Heart right ventricle (tissue), 16 donors: ENCODE data around the gene IL1RAPL2. TPM values are rescaled to one million over a fixed set of nuclear protein-coding genes. Genes with fewer than 3 reads are reported as not detected.

ENCODE experiments used
- ATAC-seq, 8 donors: fragments of 200-7000 bp; cut with Tn5 transposase; one replicate each; pipeline ENCODE4 v1.9.1; 2020; ENCODE audit warnings: mild to moderate bottlenecking in 8 of 8, moderate library complexity in 8 of 8, moderate number of reproducible peaks in 1 of 8
- DNase-seq, 2 donors: peaks; one replicate each; pipeline ENCODE4 v3.0.0-alpha.2; 2020
- H3K27ac ChIP-seq, 10 donors: fragments of 200-600 bp; sonication (generic) in 2 of 10; one replicate each; pipeline versions ENCODE4 v1.5.0 to v1.8.0; 2020 to 2022; ENCODE audit warnings: mild to moderate bottlenecking in 3 of 10
- H3K27me3 ChIP-seq, 7 donors: fragments of 200-600 bp; one replicate each; pipeline ENCODE4 v1.8.0; 2021 to 2022; ENCODE audit warnings: mild to moderate bottlenecking in 2 of 7
- H3K36me3 ChIP-seq, 9 donors: fragments of 200-600 bp; sonication (generic) in 1 of 9; one replicate each; pipeline versions ENCODE4 v1.5.0 to v1.8.0; 2020 to 2022; ENCODE audit warnings: mild to moderate bottlenecking in 2 of 9
- H3K4me1 ChIP-seq, 9 donors: fragments of 200-600 bp; sonication (generic) in 1 of 9; one replicate each; pipeline versions ENCODE4 v1.5.0 to v1.8.0; 2020 to 2022; ENCODE audit warnings: mild to moderate bottlenecking in 4 of 9
- H3K4me3 ChIP-seq, 10 donors: fragments of 200-600 bp; sonication (generic) in 2 of 10; one replicate each; pipeline versions ENCODE4 v1.5.0 to v1.8.0; 2020 to 2022; ENCODE audit warnings: mild to moderate bottlenecking in 7 of 10, moderate library complexity in 2 of 10
- H3K9me3 ChIP-seq, 11 donors: fragments of 200-600 bp in 10 of 11; sonication (generic) in 2 of 11; one replicate each; pipeline versions ENCODE4 v1.5.0 to v1.8.0; 2013 to 2022; ENCODE audit warnings: mild to moderate bottlenecking in 2 of 11, control low read depth in 1 of 11, moderate library complexity in 1 of 11
- WGBS, 2 donors: extraction: QIAGEN DNeasy Blood & Tissue Kit; methylation state at CpG; one replicate each; pipeline ENCODE4 v1.1.7; 2013; ENCODE audit warnings: inconsistent platforms in 1 of 2; 5-methylcytosine and 5-hydroxymethylcytosine counted together
- intact Hi-C, 10 donors: fragments of 100-400 bp; cut with DNase I; formaldehyde crosslinking; loops; one replicate each; pipeline versions ENCODE4 v1.11.1 to v1.14.2; 2022
- polyA plus RNA-seq, 2 donors: library from polyadenylated mRNA; stranded (reverse); fragments of 200-250 nt; gene quantifications; one replicate each; pipeline ENCODE4 v1.2.3, GENCODE V29; 2013
- total RNA-seq, 10 donors: library from RNA; stranded (reverse); fragmentation: NEBNext Ultra II Directional in 3 of 10; extraction: Animal tissue kit (Norgen Biotek cat#: 25700) in 3 of 10; gene quantifications; one replicate each; pipeline versions ENCODE4 v1.2.1 to v1.2.4, GENCODE V29; 2021 to 2023
- TF ChIP-seq, protein P1 (sequence below), 9 donors: fragments of 200-600 bp; sonication (generic) in 2 of 9; IDR thresholded peaks; one replicate each; pipeline versions ENCODE4 v1.5.0 to v1.8.0; 2021 to 2022; ENCODE audit warnings: antibody characterized with exemption in 9 of 9, mild to moderate bottlenecking in 5 of 9, moderate library complexity in 1 of 9
- donor health status: Arrhythmogenic right ventricular cardiomyopathy.
- donor health status: ischemic (EF 13 %, LVEDD 7.1; RV severe dilation, severe dysfunction).
- donor health status: healthy with polysubstance abuse.
- donor health status: DM: no; HTN: yes; CAD: no.
- donor health status: DM: no; HTN: no; CAD: no.
- donor health status: ischemic (EF 25% LVEDD 6.9; RV normal size, moderate dysfunction).
- donor health status: ischemic (EF 25% LVEDD 5.7; RV mildly dilated, moderate dysfunction).
- donor health status: healthy.
- donor health status: DM: yes; HTN: yes; CAD: no.
- donor health status: Ischemic cardiomyopathy.
- donor health status: ischemic (EF 35%, LVEDD 5.7; RV mildly dilated, moderate dysfunction).
- donor health status: nonischemic (EF 11% LVEDD 7.7; RV severe dilation, severe dysfunction).
- donor health status: DM: yes; HTN: yes; CAD: no.
- donor health status: PGD.
- donor health status: ischemic (EF 29% LVEDD 5.4; RV normal size, mild dysfunction).
- donor health status: nonischemic (EF 23%, LVEDD 6.1; RV moderate dilation, normal function).

The IL1RAPL2 gene
- total and polyA plus RNA-seq, 12 donors, result 0.01 TPM; not detected in 11

- no peaks in the 10 kb centered on the region for H3K36me3 ChIP-seq
Observed at GRCh38 chrX:104647084-104647483, 81.1 kb downstream of the IL1RAPL2 start.

GRCh38 chrX:104659005-104659744 is 93.2 kb downstream of the IL1RAPL2 start:
- TF ChIP-seq, protein P1, sequence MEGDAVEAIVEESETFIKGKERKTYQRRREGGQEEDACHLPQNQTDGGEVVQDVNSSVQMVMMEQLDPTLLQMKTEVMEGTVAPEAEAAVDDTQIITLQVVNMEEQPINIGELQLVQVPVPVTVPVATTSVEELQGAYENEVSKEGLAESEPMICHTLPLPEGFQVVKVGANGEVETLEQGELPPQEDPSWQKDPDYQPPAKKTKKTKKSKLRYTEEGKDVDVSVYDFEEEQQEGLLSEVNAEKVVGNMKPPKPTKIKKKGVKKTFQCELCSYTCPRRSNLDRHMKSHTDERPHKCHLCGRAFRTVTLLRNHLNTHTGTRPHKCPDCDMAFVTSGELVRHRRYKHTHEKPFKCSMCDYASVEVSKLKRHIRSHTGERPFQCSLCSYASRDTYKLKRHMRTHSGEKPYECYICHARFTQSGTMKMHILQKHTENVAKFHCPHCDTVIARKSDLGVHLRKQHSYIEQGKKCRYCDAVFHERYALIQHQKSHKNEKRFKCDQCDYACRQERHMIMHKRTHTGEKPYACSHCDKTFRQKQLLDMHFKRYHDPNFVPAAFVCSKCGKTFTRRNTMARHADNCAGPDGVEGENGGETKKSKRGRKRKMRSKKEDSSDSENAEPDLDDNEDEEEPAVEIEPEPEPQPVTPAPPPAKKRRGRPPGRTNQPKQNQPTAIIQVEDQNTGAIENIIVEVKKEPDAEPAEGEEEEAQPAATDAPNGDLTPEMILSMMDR (IDR thresholded peaks at IDR 0.05), result no peak
- Histone ChIP-seq H3K27ac (no peak overlapping the region), H3K27me3 (peaks cover 0 to 15% (median 0%) of the 10 kb centered on the region in 7 donors), H3K36me3 (no peaks in the 10 kb centered on the region), H3K4me3 (no peak overlapping the region), H3K4me1 (no peaks in the 10 kb centered on the region), H3K9me3 (no peaks in the 10 kb centered on the region)
- DNase-seq (peak in 1 of 2 donors; percentile 8), ATAC-seq (peak in 1 of 8 donors; percentile 55)
- WGBS, 2 donors, result 3 to 11% methylated on average over 3 of the region's 3 CpGs
- intact Hi-C loops, result no loop called here

More at GRCh38 chrX:104647084-104647483, 81.1 kb downstream of the IL1RAPL2 start:
- intact Hi-C loops, result no loop called here
- no peak overlapping the region for H3K4me3 ChIP-seq
- ATAC-seq (no peak), DNase-seq (no peak)
- 93 to 100% methylated on average over 4 to 5 of the region's 5 CpGs for WGBS, 2 donors
- H3K9me3 ChIP-seq, result no peaks in the 10 kb centered on the region
- H3K27me3 ChIP-seq, result peaks cover 0 to 18% (median 0%) of the 10 kb centered on the region in 7 donors
- H3K27ac ChIP-seq, result no peak overlapping the region
- TF ChIP-seq, protein P1 (IDR thresholded peaks at IDR 0.05), result no peak
- no peaks in the 10 kb centered on the region for H3K4me1 ChIP-seq

GRCh38 chrX:104660092-104660491 is 94.1 kb downstream of the IL1RAPL2 start:
- intact Hi-C loops, result loop anchor here in 2 of 10 donors (10.0 kb wide), 2 partner anchors 255 to 265 kb away; no protein-coding TSS in a partner anchor
- Histone ChIP-seq H3K36me3 (no peaks in the 10 kb centered on the region), H3K4me1 (no peaks in the 10 kb centered on the region), H3K27ac (no peak overlapping the region), H3K9me3 (no peaks in the 10 kb centered on the region), H3K27me3 (peaks cover 0 to 20% (median 0%) of the 10 kb centered on the region in 7 donors), H3K4me3 (no peak overlapping the region)
- TF ChIP-seq, protein P1 (IDR thresholded peaks at IDR 0.05), result no peak
- 79 to 82% methylated on average over 3 of the region's 3 CpGs for WGBS, 2 donors
- ATAC-seq, result no peak
- DNase-seq, result no peak

GRCh38 chrX:104662694-104663093 is 96.7 kb downstream of the IL1RAPL2 start:
- no peak overlapping the region for H3K27ac ChIP-seq
- DNase-seq (no peak), ATAC-seq (no peak)
- no peaks in the 10 kb centered on the region for H3K9me3 ChIP-seq
- no peak overlapping the region for H3K4me3 ChIP-seq
- no peaks in the 10 kb centered on the region for H3K4me1 ChIP-seq
- H3K27me3 ChIP-seq, result peaks cover 0 to 20% (median 0%) of the 10 kb centered on the region in 7 donors
- TF ChIP-seq, protein P1 (IDR thresholded peaks at IDR 0.05), result no peak
- intact Hi-C loops, result loop anchor here in 2 of 10 donors (10.0 kb wide), 2 partner anchors 252 to 262 kb away; no protein-coding TSS in a partner anchor
- H3K36me3 ChIP-seq, result no peaks in the 10 kb centered on the region
